A204.1 (cell line): ENCODE measurements around the gene LARGE1.

Experiments used
- FAIRE-seq: peaks from 2 replicates; lab custom pipeline; 2012; peaks lifted over from hg19 to GRCh38; lab: Jason Lieb, UNC

LARGE1 gene

GRCh38 chr22:33913188-33913587, 7.1 kb downstream of the LARGE1 start:
- FAIRE-seq = no peak

GRCh38 chr22:33909911-33910310, 10.4 kb downstream of the LARGE1 start:
- FAIRE-seq = no peak

GRCh38 chr22:33909075-33909458, 11.2 kb downstream of the LARGE1 start:
- FAIRE-seq = no peak

- no peak for FAIRE-seq
These were observed 11.9 kb downstream of the LARGE1 start for GRCh38 chr22:33908171-33909074.

- no peak for FAIRE-seq
These were observed 13.3 kb downstream of the LARGE1 start for GRCh38 chr22:33906954-33907353.

- FAIRE-seq = no peak
These were observed 13.8 kb downstream of the LARGE1 start for GRCh38 chr22:33906475-33906874.

- no peak for FAIRE-seq
These were observed 17.3 kb downstream of the LARGE1 start for GRCh38 chr22:33903012-33903411.

GRCh38 chr22:33902073-33902472, 18.2 kb downstream of the LARGE1 start:
- no peak for FAIRE-seq

GRCh38 chr22:33898121-33898520, 22.2 kb downstream of the LARGE1 start:
- no peak for FAIRE-seq

GRCh38 chr22:33897448-33897835, 22.8 kb downstream of the LARGE1 start:
- no peak for FAIRE-seq

GRCh38 chr22:33896575-33897447, 23.5 kb downstream of the LARGE1 start:
- FAIRE-seq = no peak

GRCh38 chr22:33896154-33896553, 24.1 kb downstream of the LARGE1 start:
- no peak for FAIRE-seq

GRCh38 chr22:33895444-33895843, 24.8 kb downstream of the LARGE1 start:
- no peak for FAIRE-seq

GRCh38 chr22:33894515-33894914, 25.8 kb downstream of the LARGE1 start:
- no peak for FAIRE-seq

- FAIRE-seq = no peak
These were observed 26.2 kb downstream of the LARGE1 start for GRCh38 chr22:33894036-33894435.

GRCh38 chr22:33893512-33893911, 26.8 kb downstream of the LARGE1 start:
- FAIRE-seq = no peak

GRCh38 chr22:33891992-33892391, 28.3 kb downstream of the LARGE1 start:
- no peak for FAIRE-seq

- no peak for FAIRE-seq
These were observed 28.8 kb downstream of the LARGE1 start for GRCh38 chr22:33891455-33891854.

GRCh38 chr22:33889748-33890147, 30.5 kb downstream of the LARGE1 start:
- no peak for FAIRE-seq

GRCh38 chr22:33888821-33889220, 31.5 kb downstream of the LARGE1 start:
- FAIRE-seq = no peak

GRCh38 chr22:33887173-33887572, 33.1 kb downstream of the LARGE1 start:
- FAIRE-seq = no peak

GRCh38 chr22:33886696-33887095, 33.6 kb downstream of the LARGE1 start:
- no peak for FAIRE-seq

GRCh38 chr22:33884829-33885228, 35.4 kb downstream of the LARGE1 start:
- no peak for FAIRE-seq
